Measurements from ENCODE around the gene HEXB.

HEXB gene

GRCh38 chr5:74652576-74652975 is 32.5 kb upstream of the HEXB start (continued):
- TF ChIP-seq ZBTB7A (tag by site-specific recombination; IDR thresholded peaks at IDR 0.05; ENCODE audit: low read depth): no peak
- TF ChIP-seq ZNF558 (tag by site-specific recombination; IDR thresholded peaks at IDR 0.05): no peak

GRCh38 chr5:74653991-74654390 is 31.0 kb upstream of the HEXB start:
- Histone ChIP-seq H3K9me3 (ENCODE audit: control insufficient read depth, insufficient read depth, low read depth, low read length) (no peaks in the 10 kb centered on the region; the same call in 1 of the 2 replicates), H3K4me1 (ENCODE audit: control insufficient read depth, insufficient read depth, low read length) (peaks cover 7% of the 10 kb centered on the region), H3K4me3 (ENCODE audit: low read depth, low read length) (no peak overlapping the region), H3K36me3 (ENCODE audit: control insufficient read depth in 2 of 2, insufficient read depth in 1 of 2, low read length in 2 of 2) (no peaks in the 10 kb centered on the region), H3K27ac (ENCODE audit: extremely low read depth, low read depth, low read length) (no peak overlapping the region)
- CTCF ChIA-PET: interaction anchor here (0.7 kb wide), 1 partner anchor 9 kb away, joined by 3 read pairs; no protein-coding TSS in a partner anchor
- TF ChIP-seq ZBTB7A (tag by site-specific recombination; IDR thresholded peaks at IDR 0.05; ENCODE audit: low read depth) (no peak), ZNF621 (tag by site-specific recombination; IDR thresholded peaks at IDR 0.05) (no peak), ZNF280C (tag by site-specific recombination; IDR thresholded peaks at IDR 0.05) (no peak), ZNF211 (tag by site-specific recombination; IDR thresholded peaks at IDR 0.05; ENCODE audit: low read depth) (no peak), ZNF530 (tag by site-specific recombination; IDR thresholded peaks at IDR 0.05; ENCODE audit: low read depth) (no peak), IKZF3 (tag by site-specific recombination; IDR thresholded peaks at IDR 0.05) (no peak), ZNF24 (tag by site-specific recombination; IDR thresholded peaks at IDR 0.05) (no peak), ZNF10 (tag by site-specific recombination; IDR thresholded peaks at IDR 0.05) (no peak), ZNF555 (tag by site-specific recombination; conservative IDR thresholded peaks at IDR 0.05) (no peak)
- POLR2A ChIA-PET: no interaction called here

- TF ChIP-seq ZNF548 (tag by site-specific recombination; IDR thresholded peaks at IDR 0.05) (no peak), GLIS1 (tag by site-specific recombination; IDR thresholded peaks at IDR 0.05) (no peak), ZNF580 (tag by site-specific recombination; IDR thresholded peaks at IDR 0.05) (no peak), ZNF423 (tag by site-specific recombination; IDR thresholded peaks at IDR 0.05) (no peak), BCL6B (tag by site-specific recombination; IDR thresholded peaks at IDR 0.05) (no peak), ZNF843 (tag by site-specific recombination; IDR thresholded peaks at IDR 0.05) (no peak), ZNF791 (tag by site-specific recombination; IDR thresholded peaks at IDR 0.05) (no peak), ZFP3 (tag by site-specific recombination; IDR thresholded peaks at IDR 0.05; ENCODE audit: low read depth) (no peak), MZF1 (tag by site-specific recombination; IDR thresholded peaks at IDR 0.05; ENCODE audit: borderline replicate concordance) (no peak), ZNF707 (tag by site-specific recombination; IDR thresholded peaks at IDR 0.05) (no peak), ZEB2 (tag by site-specific recombination; IDR thresholded peaks at IDR 0.05) (no peak), ZNF701 (tag by site-specific recombination; IDR thresholded peaks at IDR 0.05) (no peak)
- ChIA-PET CTCF (interaction anchor here (0.7 to 1.1 kb wide), 4 partner anchors 285 to 1064 kb away, joined by 3 to 5 read pairs (median 4); no protein-coding TSS in a partner anchor), POLR2A (interaction anchor here (0.7 kb wide), 1 partner anchor 46 kb away, joined by 4 read pairs; no protein-coding TSS in a partner anchor)
Measured at GRCh38 chr5:74655206-74655605, 29.8 kb upstream of the HEXB start.

More at GRCh38 chr5:74655206-74655605, 29.8 kb upstream of the HEXB start:
- Histone ChIP-seq H3K4me1 (ENCODE audit: control insufficient read depth, insufficient read depth, low read length) (peaks cover 7% of the 10 kb centered on the region), H3K4me3 (ENCODE audit: low read depth, low read length) (no peak overlapping the region), H3K9me3 (ENCODE audit: control insufficient read depth, insufficient read depth, low read depth, low read length) (no peaks in the 10 kb centered on the region; the same call in 1 of the 2 replicates), H3K27ac (ENCODE audit: extremely low read depth, low read depth, low read length) (no peak overlapping the region), H3K36me3 (ENCODE audit: control insufficient read depth in 2 of 2, insufficient read depth in 1 of 2, low read length in 2 of 2) (no peaks in the 10 kb centered on the region)
